Progenitor cell of endocrine pancreas (in vitro differentiated cells): ENCODE measurements around the gene ARHGEF16. TPM values are rescaled to one million over a fixed set of nuclear protein-coding genes. Genes with fewer than 3 reads are reported as not detected.

ENCODE experiments used
- DNase-seq: peaks from one replicate; pipeline ENCODE4 v3.0.0; 2021; ENCODE audit warnings: low spot score; ENCODE audit not compliant: unreplicated experiment
- H3K27ac Mint-ChIP-seq: 2 replicates; pipeline ENCODE4 v1.8.0; 2021; ENCODE audit warnings: mild to moderate bottlenecking, moderate library complexity, mixed read lengths
- H3K27me3 Mint-ChIP-seq: 2 replicates; pipeline ENCODE4 v1.8.0; 2021; ENCODE audit warnings: mixed read lengths
- H3K36me3 Mint-ChIP-seq: 2 replicates; pipeline ENCODE4 v1.8.0; 2022; ENCODE audit warnings: mixed read lengths; ENCODE audit not compliant: insufficient read depth
- H3K4me1 Mint-ChIP-seq: 2 replicates; pipeline ENCODE4 v1.8.0; 2021; ENCODE audit warnings: low read depth, mixed read lengths
- H3K4me3 Mint-ChIP-seq: 2 replicates; pipeline ENCODE4 v1.8.0; 2021; ENCODE audit warnings: low read depth, mild to moderate bottlenecking, moderate library complexity, mixed read lengths
- H3K9me3 Mint-ChIP-seq: 2 replicates; pipeline ENCODE4 v1.8.0; 2021; ENCODE audit warnings: low read depth, mixed read lengths
- CTCF ChIP-seq: fragments of 200-600 bp; sonication (generic); IDR thresholded peaks from one replicate; pipeline ENCODE4 v1.5.0; 2021; ENCODE audit warnings: antibody characterized with exemption, mild to moderate bottlenecking; ENCODE audit not compliant: unreplicated experiment
- total RNA-seq: library from RNA; stranded (reverse); gene quantifications from 2 replicates; pipeline ENCODE4 v1.2.1, GENCODE V29; 2021

ARHGEF16 gene
- total RNA-seq, 1 donor from 2014 or later, result 63.6 TPM

GRCh38 chr1:3524556-3525203 is 70.2 kb downstream of the ARHGEF16 start:
- H3K4me1 Mint-ChIP-seq, result no peaks in the 10 kb centered on the region
- H3K4me3 Mint-ChIP-seq, result no peak overlapping the region
- no peak for DNase-seq
- H3K36me3 Mint-ChIP-seq, result no peaks in the 10 kb centered on the region
- no peaks in the 10 kb centered on the region for H3K9me3 Mint-ChIP-seq
- no peaks in the 10 kb centered on the region for H3K27me3 Mint-ChIP-seq
- no peak for TF ChIP-seq CTCF
- H3K27ac Mint-ChIP-seq, result no peak overlapping the region

- H3K4me1 Mint-ChIP-seq, result peaks cover 4% of the 10 kb centered on the region
These were observed 71.4 kb downstream of the ARHGEF16 start for GRCh38 chr1:3525551-3526482.

GRCh38 chr1:3527774-3528173 is 73.3 kb downstream of the ARHGEF16 start:
- no peak for DNase-seq
- H3K9me3 Mint-ChIP-seq, result no peaks in the 10 kb centered on the region
- TF ChIP-seq CTCF, result no peak
- no peak overlapping the region for H3K27ac Mint-ChIP-seq
- no peak overlapping the region for H3K4me3 Mint-ChIP-seq
- no peaks in the 10 kb centered on the region for H3K36me3 Mint-ChIP-seq
- peaks cover 6% of the 10 kb centered on the region for H3K4me1 Mint-ChIP-seq
- peaks cover 3% of the 10 kb centered on the region for H3K27me3 Mint-ChIP-seq

More at GRCh38 chr1:3525551-3526482, 71.4 kb downstream of the ARHGEF16 start:
- no peak overlapping the region for H3K27ac Mint-ChIP-seq
- no peak for TF ChIP-seq CTCF
- no peaks in the 10 kb centered on the region for H3K27me3 Mint-ChIP-seq
- no peak for DNase-seq
- no peaks in the 10 kb centered on the region for H3K9me3 Mint-ChIP-seq
- H3K4me3 Mint-ChIP-seq, result no peak overlapping the region
- H3K36me3 Mint-ChIP-seq, result no peaks in the 10 kb centered on the region

- Mint-ChIP-seq H3K9me3 (no peaks in the 10 kb centered on the region), H3K4me3 (no peak overlapping the region), H3K27ac (no peak overlapping the region), H3K4me1 (peaks cover 6% of the 10 kb centered on the region), H3K27me3 (peaks cover 3% of the 10 kb centered on the region), H3K36me3 (no peaks in the 10 kb centered on the region)
- DNase-seq, result no peak
- no peak for TF ChIP-seq CTCF
These were observed 74.7 kb downstream of the ARHGEF16 start for GRCh38 chr1:3529099-3529729.
